Measurements from ENCODE around the gene CELF1. TPM values are rescaled to one million over a fixed set of nuclear protein-coding genes. Genes with fewer than 3 reads are reported as not detected.

CELF1 gene
- polyA plus RNA-seq (2012; ENCODE audit: low read depth, missing spikeins), result 25.7 TPM

GRCh38 chr11:47552566-47553405, at the start of gene CELF1:
Gene CELF1 (minus strand): TSS chr11:47553132. CDS start chr11:47499523, 53,609 bp downstream.
- FAIRE-seq, result peak; percentile 97

GRCh38 chr11:47599902-47600301, 47.0 kb upstream of the CELF1 start:
- FAIRE-seq, result no peak
- TF ChIP-seq POLR2A (IDR thresholded peaks at IDR 0.05; ENCODE audit: low read depth, low read length), result no peak
- no peak for TF ChIP-seq POLR2AphosphoS5 (IDR thresholded peaks at IDR 0.05; ENCODE audit: low read depth, low read length)
- TF ChIP-seq POU2F2 (IDR thresholded peaks at IDR 0.05; ENCODE audit: low read depth, low read length), result no peak
- no peak for TF ChIP-seq PAX5 (IDR thresholded peaks at IDR 0.05; ENCODE audit: insufficient read depth, low read length, severe bottlenecking)
- no peak for TF ChIP-seq SPI1 (IDR thresholded peaks at IDR 0.05; ENCODE audit: low read depth, low read length)
- TF ChIP-seq TAF1 (IDR thresholded peaks at IDR 0.05; ENCODE audit: low read depth, low read length), result no peak
- DNase-seq (ENCODE audit: insufficient read length, low spot score), result no peak

More at GRCh38 chr11:47552566-47553405, at the start of gene CELF1:
- TF ChIP-seq SPI1 (IDR thresholded peaks at IDR 0.05; ENCODE audit: low read depth, low read length), result peak; percentile 41; the same call in 1 of the 2 replicates
- TF ChIP-seq PAX5 (IDR thresholded peaks at IDR 0.05; ENCODE audit: insufficient read depth, low read length, severe bottlenecking), result peak; percentile 54
- TF ChIP-seq POLR2AphosphoS5 (IDR thresholded peaks at IDR 0.05; ENCODE audit: low read depth, low read length), result peak; percentile 53; the same call in 1 of the 2 replicates
- no peak for TF ChIP-seq POLR2A (IDR thresholded peaks at IDR 0.05; ENCODE audit: low read depth, low read length)
- peak; percentile 83 for DNase-seq (ENCODE audit: insufficient read length, low spot score)

- TF ChIP-seq TAF1 (IDR thresholded peaks at IDR 0.05; ENCODE audit: low read depth, low read length) (no peak), PAX5 (IDR thresholded peaks at IDR 0.05; ENCODE audit: insufficient read depth, low read length, severe bottlenecking) (no peak), SPI1 (IDR thresholded peaks at IDR 0.05; ENCODE audit: low read depth, low read length) (no peak), POLR2AphosphoS5 (IDR thresholded peaks at IDR 0.05; ENCODE audit: low read depth, low read length) (no peak), POLR2A (IDR thresholded peaks at IDR 0.05; ENCODE audit: low read depth, low read length) (no peak), POU2F2 (IDR thresholded peaks at IDR 0.05; ENCODE audit: low read depth, low read length) (no peak)
- no peak for DNase-seq (ENCODE audit: insufficient read length, low spot score)
- no peak for FAIRE-seq
Measured at GRCh38 chr11:47595967-47596366, 43.0 kb upstream of the CELF1 start.

DNA sequence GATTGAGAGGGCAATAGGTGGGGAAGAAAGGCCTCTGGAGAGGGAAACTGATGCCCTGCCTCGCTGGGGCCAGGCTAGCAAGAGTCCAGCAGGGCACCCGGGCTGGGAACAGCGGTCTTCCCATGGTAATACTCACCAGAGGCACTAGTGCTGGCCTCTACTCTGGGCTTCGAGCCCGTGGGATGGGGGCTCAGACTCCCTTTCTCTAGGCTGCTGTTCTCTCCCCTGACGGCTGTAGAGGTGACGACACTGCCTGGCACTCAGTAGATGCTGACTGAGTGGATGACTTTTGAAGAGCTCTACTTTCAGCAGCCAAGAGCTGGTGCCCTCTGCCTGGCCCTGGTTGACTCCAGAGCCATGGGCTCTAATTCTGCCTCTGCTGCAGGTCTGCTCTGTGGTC, 42.1 kb upstream of the CELF1 start:
- FAIRE-seq, result no peak
- TF ChIP-seq POLR2A (IDR thresholded peaks at IDR 0.05; ENCODE audit: low read depth, low read length), result no peak
- no peak for TF ChIP-seq SPI1 (IDR thresholded peaks at IDR 0.05; ENCODE audit: low read depth, low read length)
- TF ChIP-seq TAF1 (IDR thresholded peaks at IDR 0.05; ENCODE audit: low read depth, low read length), result no peak
- TF ChIP-seq PAX5 (IDR thresholded peaks at IDR 0.05; ENCODE audit: insufficient read depth, low read length, severe bottlenecking), result no peak
- no peak for TF ChIP-seq POU2F2 (IDR thresholded peaks at IDR 0.05; ENCODE audit: low read depth, low read length)
- no peak for TF ChIP-seq POLR2AphosphoS5 (IDR thresholded peaks at IDR 0.05; ENCODE audit: low read depth, low read length)
- no peak for DNase-seq (ENCODE audit: insufficient read length, low spot score)

DNA sequence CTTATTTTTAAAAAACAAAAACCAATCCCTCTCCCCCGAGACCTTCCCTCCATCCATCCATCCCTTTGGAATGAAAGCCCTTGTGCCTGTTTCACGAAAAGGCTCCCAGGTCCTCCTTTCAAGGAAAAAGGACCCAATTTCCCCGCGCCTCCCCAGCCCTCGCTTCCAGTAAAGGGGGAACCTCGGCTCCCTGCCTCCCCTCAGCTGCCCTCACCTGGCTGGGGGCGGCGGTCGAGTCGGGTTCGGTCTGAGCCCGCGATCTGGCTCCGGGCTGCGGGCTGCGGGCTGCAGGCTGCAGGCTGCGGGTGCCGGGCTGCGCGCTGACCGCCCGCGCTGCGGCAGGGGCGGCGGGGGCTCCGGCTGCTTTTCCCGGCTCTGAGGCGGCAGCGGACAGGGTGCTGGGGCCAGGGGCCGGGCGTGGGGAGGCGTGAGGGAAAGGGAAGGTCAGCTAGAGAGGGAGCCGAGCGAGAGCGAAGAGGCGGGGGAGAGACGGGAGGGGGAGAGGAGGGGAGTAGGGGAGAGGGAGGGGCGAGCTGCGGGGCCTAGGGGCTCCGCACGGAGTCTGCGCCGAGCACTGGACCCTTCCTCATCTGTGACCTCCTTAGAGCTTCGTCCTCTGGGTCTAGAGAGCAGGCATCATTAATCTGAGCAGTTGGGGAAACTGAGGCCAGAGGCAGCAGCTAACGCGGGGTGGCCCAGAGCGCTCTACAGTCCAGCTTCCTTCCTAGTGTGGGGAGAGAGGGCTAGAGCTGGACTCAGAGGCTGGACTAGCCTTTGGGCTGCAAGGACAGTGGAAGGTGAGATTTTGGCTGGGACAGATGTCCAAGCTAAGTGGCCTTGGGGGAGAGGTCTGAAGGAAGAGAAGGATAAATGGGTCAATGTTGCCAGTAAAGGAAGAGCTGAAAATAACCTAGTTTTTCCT, 41.3 kb upstream of the CELF1 start, which contains the start of gene C1QTNF4:
Gene C1QTNF4 (minus strand): TSS at position 478 of the 922 bp plus-strand sequence. CDS start 3,601 bp downstream, outside the sequence.
- no peak for DNase-seq (ENCODE audit: insufficient read length, low spot score)
- no peak for FAIRE-seq
- TF ChIP-seq POU2F2 (IDR thresholded peaks at IDR 0.05; ENCODE audit: low read depth, low read length) (no peak), POLR2AphosphoS5 (IDR thresholded peaks at IDR 0.05; ENCODE audit: low read depth, low read length) (no peak), POLR2A (IDR thresholded peaks at IDR 0.05; ENCODE audit: low read depth, low read length) (no peak), SPI1 (IDR thresholded peaks at IDR 0.05; ENCODE audit: low read depth, low read length) (no peak), PAX5 (IDR thresholded peaks at IDR 0.05; ENCODE audit: insufficient read depth, low read length, severe bottlenecking) (no peak)

- DNase-seq (ENCODE audit: insufficient read length, low spot score) (no peak), FAIRE-seq (peak; percentile 9)
- no peak for TF ChIP-seq POU2F2 (IDR thresholded peaks at IDR 0.05; ENCODE audit: low read depth, low read length)
- no peak for TF ChIP-seq PAX5 (IDR thresholded peaks at IDR 0.05; ENCODE audit: insufficient read depth, low read length, severe bottlenecking)
- TF ChIP-seq POLR2AphosphoS5 (IDR thresholded peaks at IDR 0.05; ENCODE audit: low read depth, low read length), result no peak
- no peak for TF ChIP-seq TAF1 (IDR thresholded peaks at IDR 0.05; ENCODE audit: low read depth, low read length)
- no peak for TF ChIP-seq SPI1 (IDR thresholded peaks at IDR 0.05; ENCODE audit: low read depth, low read length)
- TF ChIP-seq POLR2A (IDR thresholded peaks at IDR 0.05; ENCODE audit: low read depth, low read length), result no peak
Measured at GRCh38 chr11:47593492-47593933, 40.6 kb upstream of the CELF1 start.

DNA sequence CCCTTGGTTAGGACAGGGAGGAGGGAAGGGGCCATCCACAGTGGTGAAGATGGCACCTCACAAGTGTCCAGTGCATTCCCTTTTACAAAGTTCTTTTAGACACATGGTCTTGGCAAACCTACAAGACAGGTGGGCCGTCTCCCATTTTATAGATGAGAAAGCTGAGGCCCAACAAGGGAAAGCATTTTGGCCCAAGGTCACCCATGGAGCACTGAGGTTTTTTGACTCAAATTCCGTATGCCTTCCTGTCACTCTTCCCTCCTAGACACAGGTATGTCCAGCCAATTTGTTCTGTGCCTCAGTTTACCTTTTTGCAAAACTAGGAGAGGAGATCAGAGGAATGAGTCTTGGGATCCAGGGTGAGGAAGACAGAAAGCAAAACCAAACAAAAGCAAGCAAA, 40.0 kb upstream of the CELF1 start:
- TF ChIP-seq TAF1 (IDR thresholded peaks at IDR 0.05; ENCODE audit: low read depth, low read length) (no peak), POLR2AphosphoS5 (IDR thresholded peaks at IDR 0.05; ENCODE audit: low read depth, low read length) (no peak), PAX5 (IDR thresholded peaks at IDR 0.05; ENCODE audit: insufficient read depth, low read length, severe bottlenecking) (no peak), POLR2A (IDR thresholded peaks at IDR 0.05; ENCODE audit: low read depth, low read length) (no peak), POU2F2 (IDR thresholded peaks at IDR 0.05; ENCODE audit: low read depth, low read length) (no peak), SPI1 (IDR thresholded peaks at IDR 0.05; ENCODE audit: low read depth, low read length) (no peak)
- no peak for DNase-seq (ENCODE audit: insufficient read length, low spot score)
- FAIRE-seq, result no peak

DNA sequence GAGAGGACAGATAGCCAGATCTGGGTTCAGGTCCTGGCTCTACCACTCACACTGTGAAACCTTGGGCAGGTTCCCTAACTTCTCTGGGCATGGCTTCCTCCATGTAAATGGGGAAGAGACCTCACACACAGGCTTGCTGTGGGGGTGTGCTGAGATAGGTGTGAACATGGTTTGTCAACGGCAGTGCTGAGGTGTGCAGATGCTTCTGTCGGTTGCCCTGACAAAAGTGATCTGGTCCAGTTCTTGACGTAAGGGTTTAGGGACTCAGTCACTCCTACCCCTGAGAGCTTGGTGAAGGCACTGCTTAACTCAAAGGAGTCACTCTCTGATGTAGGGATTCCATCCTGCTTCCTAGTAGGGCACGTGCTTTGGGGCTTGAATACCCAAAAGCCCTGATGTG, 39.3 kb upstream of the CELF1 start:
- DNase-seq (ENCODE audit: insufficient read length, low spot score) (no peak), FAIRE-seq (no peak)
- TF ChIP-seq POLR2A (IDR thresholded peaks at IDR 0.05; ENCODE audit: low read depth, low read length) (no peak), PAX5 (IDR thresholded peaks at IDR 0.05; ENCODE audit: insufficient read depth, low read length, severe bottlenecking) (no peak), TAF1 (IDR thresholded peaks at IDR 0.05; ENCODE audit: low read depth, low read length) (no peak), SPI1 (IDR thresholded peaks at IDR 0.05; ENCODE audit: low read depth, low read length) (no peak), POLR2AphosphoS5 (IDR thresholded peaks at IDR 0.05; ENCODE audit: low read depth, low read length) (no peak)

Measured in GM12891 (cell line).